ENCODE results near the gene FITM1.

Gene FITM1

GRCh38 chr14:24143511-24143910 lies 13.1 kb downstream of the FITM1 start:
- no peak for DNase-seq

GRCh38 chr14:24144451-24144850 lies 14.0 kb downstream of the FITM1 start:
- DNase-seq = no peak

GRCh38 chr14:24145219-24145618 lies 14.8 kb downstream of the FITM1 start:
- no peak for DNase-seq

- DNase-seq = no peak
Observed at GRCh38 chr14:24145690-24146452, 15.4 kb downstream of the FITM1 start.

GRCh38 chr14:24146453-24146977 lies 16.1 kb downstream of the FITM1 start, which contains the start of gene PSME2:
Gene PSME2 (minus strand): TSS chr14:24146610. CDS start chr14:24146581, 29 bp downstream.
- peak; percentile 97 for DNase-seq

GRCh38 chr14:24146978-24147760 lies 16.7 kb downstream of the FITM1 start, which contains the start of gene RNF31:
Gene RNF31 (plus strand): TSS chr14:24147498. CDS start chr14:24147699, 201 bp downstream.
- DNase-seq = peak; percentile 99

- DNase-seq = no peak
Observed at GRCh38 chr14:24147761-24148428, 17.4 kb downstream of the FITM1 start.

GRCh38 chr14:24149302-24149969 lies 19.0 kb downstream of the FITM1 start:
- no peak for DNase-seq

- DNase-seq = no peak
Observed at GRCh38 chr14:24150061-24150460, 19.6 kb downstream of the FITM1 start.

GRCh38 chr14:24150567-24150966 lies 20.1 kb downstream of the FITM1 start:
- DNase-seq = no peak

- DNase-seq = no peak
Observed at GRCh38 chr14:24150993-24151392, 20.5 kb downstream of the FITM1 start.

GRCh38 chr14:24151404-24152080 lies 21.1 kb downstream of the FITM1 start:
- DNase-seq = no peak

GRCh38 chr14:24155100-24155499 lies 24.6 kb downstream of the FITM1 start:
- no peak for DNase-seq

- no peak for DNase-seq
Observed at GRCh38 chr14:24156840-24157239, 26.4 kb downstream of the FITM1 start.

GRCh38 chr14:24157331-24157730 lies 26.9 kb downstream of the FITM1 start:
- no peak for DNase-seq

- no peak for DNase-seq
Observed at GRCh38 chr14:24159777-24160498, 29.5 kb downstream of the FITM1 start.

- DNase-seq = no peak
Observed at GRCh38 chr14:24160499-24160849, 30.0 kb downstream of the FITM1 start.

- peak; percentile 99 for DNase-seq
Observed at GRCh38 chr14:24160850-24161804, 30.7 kb downstream of the FITM1 start, which contains the start of gene IRF9. Gene IRF9 (plus strand): TSS chr14:24161265. CDS start chr14:24162145, 880 bp downstream.

GRCh38 chr14:24162093-24162492 lies 31.6 kb downstream of the FITM1 start:
- no peak for DNase-seq

GRCh38 chr14:24164518-24164991 lies 34.1 kb downstream of the FITM1 start:
- DNase-seq = no peak

Data from NCI-H2107 (cell line).